Stimulated activated CD4-positive, alpha-beta T cell treated with anti-CD3 and anti-CD28 coated beads, Interleukin-15, amount 100 ng/mL, for 1 hour (primary cell): Measurements from ENCODE around the gene PLCB4.
"Not testable (repeated sequence)": the region's sequence is repeated elsewhere in the genome, so short reads cannot be mapped to it uniquely, and the experiment has no call there.

Experiments
- DNase-seq, 2 donors: peaks; one replicate each; pipeline ENCODE4 v3.0.0-alpha.2; 2020; ENCODE audit warnings: low read depth in 1 of 2, low spot score in 1 of 2

Gene PLCB4

DNA sequence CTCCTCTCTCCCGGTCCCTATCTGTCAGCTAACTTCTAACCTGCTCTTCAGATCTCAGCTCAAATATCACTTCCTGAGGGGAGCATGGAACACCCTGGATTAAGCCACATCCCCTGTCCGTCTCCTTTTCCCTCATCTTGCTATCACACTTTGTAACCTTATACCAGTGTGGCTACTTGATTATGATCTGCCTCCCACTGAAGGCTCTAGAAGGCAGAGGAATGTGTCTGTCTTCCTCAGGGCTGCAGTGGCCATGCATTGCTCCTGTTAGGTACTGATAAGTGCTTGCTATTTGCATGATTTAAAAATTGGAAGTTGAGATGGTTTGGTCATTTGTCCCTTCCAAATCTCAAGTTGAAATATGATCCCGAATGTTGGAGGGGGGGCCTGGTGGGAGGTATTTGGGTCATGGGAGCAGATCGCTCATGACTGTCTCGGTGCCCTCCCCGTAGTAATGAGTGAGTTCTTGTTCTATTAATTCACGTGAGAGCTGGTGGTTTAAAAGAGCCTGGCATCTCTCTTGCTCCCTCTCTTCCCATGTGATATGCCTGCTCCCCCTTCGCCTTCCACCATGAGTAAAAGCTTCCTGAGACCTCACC, 71.4 kb downstream of the PLCB4 start:
- no peak for DNase-seq

- DNase-seq: no peak
Measured at GRCh38 chr20:9141070-9141469, 72.2 kb downstream of the PLCB4 start.

GRCh38 chr20:9141921-9142320, 73.0 kb downstream of the PLCB4 start:
- DNase-seq: no peak

DNA sequence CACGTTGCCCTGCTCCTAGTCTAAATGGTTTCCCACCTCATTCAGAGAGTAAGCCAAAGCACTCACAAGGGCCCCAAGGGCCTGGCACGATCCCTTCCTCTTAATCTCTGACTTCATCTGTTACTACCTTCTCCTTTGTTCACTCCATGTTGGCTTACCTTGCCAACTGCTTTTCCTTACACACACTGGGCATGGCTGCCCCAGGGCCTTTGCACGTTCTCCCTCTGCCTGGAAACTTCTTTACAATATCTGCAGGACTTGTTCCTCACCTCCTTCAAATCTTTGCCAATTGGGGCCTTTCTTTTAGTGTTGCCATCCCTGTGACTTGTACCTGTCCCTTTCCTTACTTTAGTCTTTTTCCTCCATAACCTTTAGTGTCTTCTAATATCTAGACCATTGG, 73.9 kb downstream of the PLCB4 start:
- DNase-seq: no peak

DNA sequence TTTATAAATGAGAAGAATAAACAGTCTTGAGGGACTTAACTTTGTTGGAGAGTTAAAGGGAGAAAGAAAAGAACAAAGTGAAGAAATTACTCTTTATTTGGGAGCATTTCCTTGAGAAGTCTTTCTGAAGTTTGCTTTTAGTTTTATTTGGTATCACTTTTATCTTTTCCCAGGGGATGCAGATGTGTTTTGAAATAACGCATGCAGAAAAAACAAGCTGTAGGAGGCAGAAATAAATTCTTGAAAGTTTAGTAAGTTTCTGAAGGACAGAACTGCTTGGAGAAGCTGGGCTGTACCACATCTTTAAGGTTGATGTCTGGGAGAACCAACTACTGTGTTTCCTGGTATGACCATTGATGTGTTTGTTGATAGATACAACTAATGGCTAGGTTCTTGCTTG, 75.0 kb downstream of the PLCB4 start:
- DNase-seq: no peak

DNA sequence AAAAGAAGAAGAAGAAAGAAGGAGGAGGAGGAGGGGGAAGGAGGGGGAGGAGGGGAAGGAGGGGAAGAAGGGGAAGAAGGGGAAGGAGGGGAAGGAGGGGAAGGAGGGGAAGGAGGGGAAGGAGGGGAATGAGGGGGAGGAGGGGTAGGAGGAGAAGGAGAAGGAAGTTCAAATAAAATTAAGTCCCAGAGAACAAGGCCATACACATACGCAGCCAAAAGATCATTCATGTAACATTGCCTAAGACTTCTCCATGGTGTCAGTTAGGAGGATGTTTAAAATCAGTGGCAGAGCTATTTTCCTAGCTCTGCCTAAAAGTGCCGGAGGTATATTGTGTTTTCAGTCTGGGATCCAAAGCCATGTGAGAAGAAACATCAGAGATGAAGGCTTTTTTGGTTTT, 75.8 kb downstream of the PLCB4 start:
- DNase-seq: no peak

DNA sequence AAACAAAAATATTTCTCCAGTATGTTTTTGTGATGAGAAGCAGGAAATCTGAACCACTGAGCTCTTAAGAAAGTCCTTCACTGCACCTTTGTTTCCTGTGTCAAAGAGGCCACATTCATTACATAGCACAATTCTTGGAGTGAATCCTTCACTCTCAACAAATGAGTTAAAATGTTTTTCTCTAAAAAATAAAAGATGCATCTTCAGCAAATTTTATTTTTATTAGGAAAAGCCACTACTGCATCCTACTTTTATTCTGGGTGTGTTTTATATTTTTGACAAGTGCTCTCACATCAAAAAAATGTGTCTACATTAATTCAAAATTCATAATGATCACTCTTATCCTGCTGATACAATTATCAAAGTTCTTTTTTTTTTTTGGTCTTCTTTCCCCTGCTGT, 76.3 kb downstream of the PLCB4 start:
- no peak for DNase-seq

GRCh38 chr20:9146649-9147048, 77.8 kb downstream of the PLCB4 start:
- DNase-seq: no peak

DNA sequence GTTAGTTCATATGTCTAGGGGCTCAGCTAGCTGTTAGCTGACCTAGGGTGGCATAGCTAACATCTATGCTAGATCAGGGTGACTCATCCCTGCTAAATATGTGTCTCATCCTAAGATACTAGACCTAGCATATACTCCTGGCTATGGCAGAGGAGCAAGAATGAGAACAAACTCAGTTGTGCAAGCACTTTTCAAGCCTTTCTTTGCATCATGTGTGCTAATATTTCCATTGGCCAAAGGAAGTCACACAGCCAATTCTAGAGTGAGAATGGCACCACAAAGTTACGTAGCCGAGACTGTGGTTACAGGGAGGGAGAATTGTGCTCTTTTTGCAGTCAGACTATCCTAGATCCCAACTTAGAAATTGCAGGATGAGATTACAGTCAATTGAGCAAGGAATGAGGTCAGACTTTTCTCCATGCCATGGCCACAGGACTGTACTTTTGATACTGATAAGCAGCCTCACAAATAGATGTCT, 78.7 kb downstream of the PLCB4 start:
- DNase-seq: no peak

GRCh38 chr20:9148291-9148690, 79.4 kb downstream of the PLCB4 start:
- DNase-seq: no peak

DNA sequence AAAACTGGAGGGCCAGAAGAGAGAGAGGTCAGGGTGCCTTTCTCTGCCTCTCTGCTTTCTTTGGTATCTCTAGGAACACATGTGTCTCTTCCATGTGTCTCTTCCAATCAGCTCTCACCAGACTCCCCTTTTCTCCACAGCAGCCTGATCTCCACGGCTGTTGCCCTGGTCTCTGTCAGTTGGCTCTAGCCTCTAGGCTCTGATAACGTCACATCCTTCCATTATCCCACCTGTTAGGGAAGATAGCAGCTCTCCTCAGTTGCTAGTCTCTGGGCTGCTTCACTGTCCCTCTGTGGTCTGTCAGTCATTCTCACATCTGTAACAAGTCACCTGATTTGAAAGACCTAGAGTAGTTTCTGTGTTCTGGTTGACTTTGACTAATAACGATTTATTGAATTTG, 80.2 kb downstream of the PLCB4 start:
- no peak for DNase-seq

GRCh38 chr20:9149796-9150195, 80.9 kb downstream of the PLCB4 start:
- DNase-seq: no peak

DNA sequence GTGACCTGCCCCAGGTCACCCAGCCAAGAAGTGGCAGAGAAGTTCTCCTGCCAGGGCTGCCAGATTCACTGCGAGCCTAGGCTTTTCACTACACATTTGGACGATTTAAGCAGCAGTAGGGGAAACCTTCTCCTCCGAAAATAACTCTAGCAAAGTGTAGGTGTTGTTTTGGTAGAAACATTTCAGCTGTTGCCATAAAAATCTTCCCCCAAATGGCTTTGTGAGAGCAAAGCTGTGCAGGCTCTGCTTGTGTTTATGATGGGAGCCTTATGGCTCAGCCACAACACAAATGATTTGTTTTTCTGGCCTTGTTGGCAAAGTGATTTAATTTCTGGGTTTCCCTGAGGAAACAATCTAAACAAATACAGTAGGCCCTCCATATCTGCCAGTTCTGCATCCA, 81.8 kb downstream of the PLCB4 start:
- no peak for DNase-seq

DNA sequence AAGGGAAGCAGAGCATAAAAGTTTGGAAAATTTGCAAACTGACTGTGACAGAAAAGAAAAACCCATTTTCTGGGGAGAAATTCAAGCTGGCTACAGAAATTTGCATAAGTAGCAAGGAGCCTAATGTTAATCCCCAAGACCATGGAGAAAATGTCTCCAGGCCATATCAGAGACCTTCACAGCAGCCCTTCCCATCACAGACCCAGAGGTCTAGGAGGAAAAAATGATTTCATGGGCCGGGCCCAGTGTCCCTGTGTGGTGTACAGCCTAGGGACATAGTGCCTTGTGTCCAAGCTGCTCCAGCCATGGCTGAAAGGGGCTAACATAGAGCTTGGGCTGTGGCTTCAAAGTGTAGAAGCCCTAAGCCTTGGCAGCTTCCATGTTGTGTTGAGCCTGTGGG, 83.3 kb downstream of the PLCB4 start:
- not testable (repeated sequence) for DNase-seq

- DNase-seq: no peak
Measured at GRCh38 chr20:9154464-9155024, 85.7 kb downstream of the PLCB4 start.

GRCh38 chr20:9156529-9157280, 87.8 kb downstream of the PLCB4 start:
- no peak for DNase-seq

DNA sequence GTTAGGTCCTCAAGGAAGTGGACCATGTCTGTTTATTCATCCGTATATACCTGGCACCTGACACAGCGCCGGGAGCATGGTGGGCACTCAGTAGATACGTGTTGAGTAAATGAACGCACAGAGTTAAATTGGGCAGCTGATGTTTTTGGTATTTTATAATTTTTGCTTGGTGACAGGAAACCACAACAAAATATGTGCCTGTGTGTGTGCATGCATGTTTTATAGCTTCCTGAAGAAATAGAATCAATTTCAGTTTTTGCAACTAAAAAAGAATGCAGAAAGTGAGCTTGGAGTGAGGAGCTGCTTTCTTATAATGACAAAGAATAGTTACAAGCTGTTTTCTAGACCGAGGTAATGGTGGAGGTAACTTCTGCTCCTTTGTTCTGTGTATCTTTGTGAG, 91.4 kb downstream of the PLCB4 start:
- DNase-seq: no peak

DNA sequence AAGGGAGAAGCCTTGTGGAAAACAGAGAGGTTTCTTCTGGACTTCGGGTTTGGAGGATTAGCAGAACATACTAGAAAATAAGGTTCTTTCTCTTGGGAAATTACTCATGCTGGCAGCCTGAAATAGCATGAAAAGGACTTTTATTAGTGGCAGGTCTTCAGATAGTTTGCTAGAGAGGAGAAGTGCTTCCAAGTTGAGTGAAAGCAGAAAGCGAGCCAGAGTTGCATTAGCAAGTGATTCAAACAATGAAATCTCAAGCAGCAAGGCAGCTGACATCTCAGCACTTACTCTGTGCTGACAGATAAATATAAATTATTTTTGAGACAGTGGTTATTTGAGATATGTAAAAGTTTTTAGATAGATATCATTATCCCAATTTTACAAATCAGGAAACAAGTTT, 91.9 kb downstream of the PLCB4 start:
- no peak for DNase-seq

DNA sequence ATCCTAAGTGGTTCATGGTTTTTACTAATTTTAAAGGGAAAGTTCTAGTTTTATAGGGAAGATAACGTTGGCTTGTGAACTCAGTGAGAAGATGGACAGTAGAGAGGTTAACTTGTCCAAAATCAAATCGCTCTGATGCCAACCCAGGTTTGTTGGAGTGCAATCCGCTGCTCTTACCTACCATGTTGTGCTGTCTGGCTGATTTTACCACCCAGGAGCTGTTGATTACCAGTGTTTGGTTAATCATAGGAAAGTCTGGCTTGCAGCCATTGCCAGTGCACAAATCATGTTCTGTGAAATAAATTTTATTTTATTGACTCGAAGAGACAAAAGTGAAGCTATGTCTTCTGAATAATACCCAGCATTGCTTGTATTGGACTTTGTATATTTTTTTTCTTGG, 92.4 kb downstream of the PLCB4 start:
- no peak for DNase-seq

DNA sequence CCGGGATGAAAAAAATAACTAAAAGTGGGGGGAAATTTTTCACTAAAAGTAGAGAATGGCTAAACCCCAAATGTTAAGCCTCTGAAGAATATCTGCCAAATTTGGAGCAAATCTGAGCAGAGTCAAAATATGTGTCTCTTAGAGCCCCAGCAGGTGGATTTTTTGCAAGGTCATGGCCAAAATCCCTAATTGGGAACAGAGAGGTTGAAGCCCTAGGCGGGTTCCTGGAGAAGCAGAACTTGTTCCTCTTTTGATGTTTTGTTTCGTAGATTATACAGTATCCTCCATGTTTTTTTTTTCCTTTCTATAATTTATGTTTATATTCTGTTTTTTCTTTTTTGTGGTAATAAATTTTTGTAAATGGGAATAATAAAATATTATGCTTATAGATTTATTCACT, 94.4 kb downstream of the PLCB4 start:
- DNase-seq: no peak

- DNase-seq: no peak
Measured at GRCh38 chr20:9163995-9164394, 95.1 kb downstream of the PLCB4 start.

- no peak for DNase-seq
Measured at GRCh38 chr20:9165261-9165660, 96.4 kb downstream of the PLCB4 start.
